ENCODE measurements around the gene ABHD17A.
A peak's percentile ranks its signal among the peaks of the same experiment; 100 is the strongest.
"Not testable (repeated sequence)": the region's sequence is repeated elsewhere in the genome, so short reads cannot be mapped to it uniquely, and the experiment has no call there.

Gene ABHD17A

DNA sequence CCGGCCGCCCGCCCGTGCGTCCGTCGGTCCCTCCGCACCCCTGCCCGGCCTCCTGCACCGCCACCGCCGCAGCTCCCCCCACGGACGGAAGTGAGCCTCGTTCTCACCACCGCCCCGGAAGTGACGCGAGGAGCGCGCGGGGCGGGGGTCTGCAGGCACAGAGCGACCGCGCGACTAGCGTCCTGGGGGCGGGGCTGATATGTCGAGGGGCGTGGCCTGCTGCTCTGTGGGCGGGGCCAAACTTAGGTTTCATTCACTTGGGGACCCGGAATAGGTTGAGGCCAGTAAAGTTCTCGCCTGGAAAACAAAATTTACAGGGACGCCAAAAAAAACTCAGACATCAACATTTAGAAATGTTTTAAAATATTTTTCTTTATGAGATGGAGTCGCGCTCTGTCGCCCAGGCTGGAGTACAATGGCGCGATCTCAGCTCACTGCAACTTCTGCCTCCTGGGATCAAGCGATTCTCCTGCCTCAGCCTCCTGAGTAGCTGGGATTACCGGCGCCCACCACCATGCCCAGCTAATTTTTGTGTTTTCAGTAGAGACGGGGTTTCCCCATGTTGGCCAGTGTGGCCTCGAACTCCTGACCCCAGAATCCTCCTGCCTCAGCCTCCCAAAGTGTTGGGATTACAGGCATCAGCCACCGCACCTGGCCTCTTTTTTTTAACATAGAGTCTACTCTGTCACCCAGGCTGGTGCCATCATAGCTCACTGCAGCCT lies at the start of gene ABHD17A:
Gene ABHD17A, minus strand, starts transcription at position 99 of the 722 bp plus-strand sequence. CDS start 3,930 bp downstream, outside the sequence.
- not testable (repeated sequence) for H3K27ac ChIP-seq (ENCODE audit: low read length)

DNA sequence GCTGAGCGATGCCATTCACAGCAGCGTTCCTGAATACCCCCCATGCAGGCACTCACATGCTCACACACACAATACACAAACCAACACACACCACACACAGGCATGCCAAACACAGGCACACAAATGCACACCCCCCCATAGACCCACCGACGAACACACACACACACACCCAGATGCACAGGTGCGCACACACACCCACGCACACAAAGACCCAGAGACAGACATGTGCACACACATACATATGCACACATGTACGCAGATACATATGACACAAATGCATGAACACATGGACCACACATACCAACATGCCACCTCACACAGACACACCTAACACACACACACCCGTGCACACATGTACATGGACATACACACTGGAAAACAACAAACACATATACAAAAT lies 48.6 kb upstream of the ABHD17A start:
- Histone ChIP-seq H3K9ac (ENCODE audit: low read depth, low read length) (no peak overlapping the region), H3K36me3 (ENCODE audit: insufficient read depth, low read depth, low read length) (no peaks in the 10 kb centered on the region)

More for the DNA sequence above, at the start of gene ABHD17A:
- not testable (repeated sequence) for H3K9me3 ChIP-seq (ENCODE audit: insufficient read depth, low read depth, low read length); H3K27me3 ChIP-seq (ENCODE audit: insufficient read depth, low read length); H3K36me3 ChIP-seq (ENCODE audit: insufficient read depth, low read depth, low read length); H3K4me1 ChIP-seq (ENCODE audit: insufficient read depth, low read length)
- peak within 1 kb of the TSS; percentile 72 for H3K9ac ChIP-seq (ENCODE audit: low read depth, low read length)
- H3K4me3 ChIP-seq (ENCODE audit: low read length), result peak within 1 kb of the TSS; percentile 82

GRCh38 chr19:1933244-1933643 lies 47.9 kb upstream of the ABHD17A start:
- Histone ChIP-seq H3K9me3 (ENCODE audit: insufficient read depth, low read depth, low read length) (peaks cover 5% of the 10 kb centered on the region; the same call in 1 of the 2 replicates), H3K36me3 (ENCODE audit: insufficient read depth, low read depth, low read length) (no peaks in the 10 kb centered on the region), H3K9ac (ENCODE audit: low read depth, low read length) (no peak overlapping the region), H3K27me3 (ENCODE audit: insufficient read depth, low read length) (no peaks in the 10 kb centered on the region; the same call in none of the 2 replicates), H3K27ac (ENCODE audit: low read length) (no peak overlapping the region), H3K4me3 (ENCODE audit: low read length) (no peak overlapping the region), H3K4me1 (ENCODE audit: insufficient read depth, low read length) (peaks cover 3% of the 10 kb centered on the region; the same call in 1 of the 2 replicates)

More for the DNA sequence above, 48.6 kb upstream of the ABHD17A start:
- Histone ChIP-seq H3K4me3 (ENCODE audit: low read length) (no peak overlapping the region), H3K27me3 (ENCODE audit: insufficient read depth, low read length) (no peaks in the 10 kb centered on the region; the same call in none of the 2 replicates), H3K27ac (ENCODE audit: low read length) (no peak overlapping the region), H3K4me1 (ENCODE audit: insufficient read depth, low read length) (peaks cover 3% of the 10 kb centered on the region; the same call in 1 of the 2 replicates), H3K9me3 (ENCODE audit: insufficient read depth, low read depth, low read length) (peaks cover 5% of the 10 kb centered on the region; the same call in 1 of the 2 replicates)

GRCh38 chr19:1932395-1932794 lies 47.1 kb upstream of the ABHD17A start:
- no peaks in the 10 kb centered on the region; the same call in none of the 2 replicates for H3K27me3 ChIP-seq (ENCODE audit: insufficient read depth, low read length)
- peaks cover 3% of the 10 kb centered on the region; the same call in 1 of the 2 replicates for H3K4me1 ChIP-seq (ENCODE audit: insufficient read depth, low read length)
- H3K9me3 ChIP-seq (ENCODE audit: insufficient read depth, low read depth, low read length), result peaks cover 5% of the 10 kb centered on the region; the same call in 1 of the 2 replicates
- no peak overlapping the region for H3K9ac ChIP-seq (ENCODE audit: low read depth, low read length)
- H3K27ac ChIP-seq (ENCODE audit: low read length), result no peak overlapping the region
- H3K36me3 ChIP-seq (ENCODE audit: insufficient read depth, low read depth, low read length), result no peaks in the 10 kb centered on the region
- no peak overlapping the region for H3K4me3 ChIP-seq (ENCODE audit: low read length)

GRCh38 chr19:1931445-1931844 lies 46.1 kb upstream of the ABHD17A start:
- no peaks in the 10 kb centered on the region; the same call in none of the 2 replicates for H3K27me3 ChIP-seq (ENCODE audit: insufficient read depth, low read length)
- no peaks in the 10 kb centered on the region for H3K36me3 ChIP-seq (ENCODE audit: insufficient read depth, low read depth, low read length)
- H3K9ac ChIP-seq (ENCODE audit: low read depth, low read length), result no peak overlapping the region
- H3K4me3 ChIP-seq (ENCODE audit: low read length), result no peak overlapping the region
- H3K4me1 ChIP-seq (ENCODE audit: insufficient read depth, low read length), result peaks cover 3% of the 10 kb centered on the region; the same call in 1 of the 2 replicates
- H3K9me3 ChIP-seq (ENCODE audit: insufficient read depth, low read depth, low read length), result peaks cover 5% of the 10 kb centered on the region; the same call in 1 of the 2 replicates
- no peak overlapping the region for H3K27ac ChIP-seq (ENCODE audit: low read length)

DNA sequence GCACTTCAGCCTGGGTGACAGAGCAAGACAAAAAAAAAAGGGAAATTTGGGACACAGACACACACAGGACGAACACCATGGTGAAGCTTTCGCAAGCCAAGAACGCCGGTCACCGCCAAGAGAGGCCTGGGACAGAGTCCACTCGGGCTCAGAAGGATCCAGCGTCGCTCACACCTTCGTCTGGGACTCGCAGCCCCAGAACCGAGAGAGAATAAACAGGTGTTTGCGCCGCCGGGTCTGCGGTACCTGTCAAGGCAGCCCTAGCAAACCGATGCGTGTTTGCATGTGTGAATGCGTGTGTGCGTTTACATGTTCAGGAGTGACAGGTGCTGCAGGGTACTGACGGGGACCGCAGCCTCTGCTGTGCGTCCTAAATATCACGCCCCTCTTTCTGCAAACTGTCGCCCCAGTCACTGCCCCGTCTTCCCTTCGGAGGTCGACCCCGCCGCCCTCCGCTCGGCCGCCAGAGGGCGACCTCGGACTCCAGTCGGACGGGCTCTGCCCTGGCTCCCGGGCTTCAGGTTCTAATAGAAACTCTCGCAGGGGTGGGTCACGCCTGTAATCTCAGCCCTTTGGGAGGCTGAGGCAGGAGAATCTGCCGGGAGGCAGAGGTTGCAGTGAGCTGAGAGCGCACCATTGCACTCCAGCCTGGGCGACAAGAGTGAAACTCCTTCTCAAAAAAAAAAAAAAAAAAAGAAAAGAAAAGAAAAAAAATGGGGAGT lies 43.9 kb upstream of the ABHD17A start:
- peaks cover 3% of the 10 kb centered on the region; the same call in 1 of the 2 replicates for H3K4me1 ChIP-seq (ENCODE audit: insufficient read depth, low read length)

GRCh38 chr19:1925544-1925943 lies 40.2 kb upstream of the ABHD17A start:
- Histone ChIP-seq H3K4me3 (ENCODE audit: low read length) (no peak overlapping the region), H3K27me3 (ENCODE audit: insufficient read depth, low read length) (no peaks in the 10 kb centered on the region; the same call in 1 of the 2 replicates), H3K27ac (ENCODE audit: low read length) (no peak overlapping the region), H3K9ac (ENCODE audit: low read depth, low read length) (no peak overlapping the region), H3K9me3 (ENCODE audit: insufficient read depth, low read depth, low read length) (no peaks in the 10 kb centered on the region), H3K4me1 (ENCODE audit: insufficient read depth, low read length) (peaks cover 3% of the 10 kb centered on the region; the same call in 1 of the 2 replicates), H3K36me3 (ENCODE audit: insufficient read depth, low read depth, low read length) (peaks cover 26% of the 10 kb centered on the region)

More for the DNA sequence above, 43.9 kb upstream of the ABHD17A start:
- no peaks in the 10 kb centered on the region; the same call in none of the 2 replicates for H3K27me3 ChIP-seq (ENCODE audit: insufficient read depth, low read length)
- no peak overlapping the region for H3K27ac ChIP-seq (ENCODE audit: low read length)
- H3K36me3 ChIP-seq (ENCODE audit: insufficient read depth, low read depth, low read length), result no peaks in the 10 kb centered on the region
- H3K9me3 ChIP-seq (ENCODE audit: insufficient read depth, low read depth, low read length), result peaks cover 5% of the 10 kb centered on the region; the same call in 1 of the 2 replicates
- peak overlapping the region; percentile 51; the same call in 1 of the 2 replicates for H3K4me3 ChIP-seq (ENCODE audit: low read length)
- no peak overlapping the region for H3K9ac ChIP-seq (ENCODE audit: low read depth, low read length)

GRCh38 chr19:1924320-1924961 lies 39.1 kb upstream of the ABHD17A start:
- no peak overlapping the region for H3K4me3 ChIP-seq (ENCODE audit: low read length)
- H3K27ac ChIP-seq (ENCODE audit: low read length), result no peak overlapping the region
- H3K36me3 ChIP-seq (ENCODE audit: insufficient read depth, low read depth, low read length), result peaks cover 35% of the 10 kb centered on the region
- H3K27me3 ChIP-seq (ENCODE audit: insufficient read depth, low read length), result no peaks in the 10 kb centered on the region; the same call in 1 of the 2 replicates
- H3K4me1 ChIP-seq (ENCODE audit: insufficient read depth, low read length), result no peaks in the 10 kb centered on the region
- H3K9me3 ChIP-seq (ENCODE audit: insufficient read depth, low read depth, low read length), result no peaks in the 10 kb centered on the region
- no peak overlapping the region for H3K9ac ChIP-seq (ENCODE audit: low read depth, low read length)

- H3K27me3 ChIP-seq (ENCODE audit: insufficient read depth, low read length), result no peaks in the 10 kb centered on the region
- no peaks in the 10 kb centered on the region for H3K4me1 ChIP-seq (ENCODE audit: insufficient read depth, low read length)
- no peak overlapping the region for H3K9ac ChIP-seq (ENCODE audit: low read depth, low read length)
- no peak overlapping the region for H3K4me3 ChIP-seq (ENCODE audit: low read length)
- H3K9me3 ChIP-seq (ENCODE audit: insufficient read depth, low read depth, low read length), result no peaks in the 10 kb centered on the region
- no peak overlapping the region for H3K27ac ChIP-seq (ENCODE audit: low read length)
- peaks cover 44% of the 10 kb centered on the region for H3K36me3 ChIP-seq (ENCODE audit: insufficient read depth, low read depth, low read length)
Observed at GRCh38 chr19:1923319-1923718, 38.0 kb upstream of the ABHD17A start.

DNA sequence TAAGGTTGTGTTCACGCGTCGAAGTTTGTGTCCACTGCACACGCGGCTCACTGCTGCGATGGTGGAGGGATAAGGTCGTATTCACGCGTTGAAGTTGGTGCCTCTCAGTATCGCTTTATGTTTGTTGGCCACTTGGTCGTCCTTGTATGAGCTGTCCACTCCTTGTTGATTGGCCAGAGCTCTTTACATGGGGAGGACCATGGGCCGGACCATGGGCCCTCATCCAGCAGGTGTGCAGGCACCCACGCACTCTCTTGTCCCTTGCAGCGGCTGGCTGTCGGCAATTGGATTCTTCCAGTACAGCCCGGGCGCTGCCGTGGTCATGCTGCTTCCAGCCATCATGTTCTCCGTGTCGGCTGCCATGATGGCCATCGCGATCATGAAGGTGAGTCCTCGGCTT lies 37.5 kb upstream of the ABHD17A start:
- H3K27ac ChIP-seq (ENCODE audit: low read length), result no peak overlapping the region
- H3K9ac ChIP-seq (ENCODE audit: low read depth, low read length), result no peak overlapping the region
- no peaks in the 10 kb centered on the region for H3K9me3 ChIP-seq (ENCODE audit: insufficient read depth, low read depth, low read length)
- H3K4me1 ChIP-seq (ENCODE audit: insufficient read depth, low read length), result no peaks in the 10 kb centered on the region
- no peaks in the 10 kb centered on the region for H3K27me3 ChIP-seq (ENCODE audit: insufficient read depth, low read length)
- no peak overlapping the region for H3K4me3 ChIP-seq (ENCODE audit: low read length)
- H3K36me3 ChIP-seq (ENCODE audit: insufficient read depth, low read depth, low read length), result peaks cover 49% of the 10 kb centered on the region

GRCh38 chr19:1921825-1922224 lies 36.5 kb upstream of the ABHD17A start:
- H3K9ac ChIP-seq (ENCODE audit: low read depth, low read length), result no peak overlapping the region
- peaks cover 53% of the 10 kb centered on the region for H3K36me3 ChIP-seq (ENCODE audit: insufficient read depth, low read depth, low read length)
- H3K27ac ChIP-seq (ENCODE audit: low read length), result no peak overlapping the region
- H3K9me3 ChIP-seq (ENCODE audit: insufficient read depth, low read depth, low read length), result no peaks in the 10 kb centered on the region
- H3K27me3 ChIP-seq (ENCODE audit: insufficient read depth, low read length), result no peaks in the 10 kb centered on the region
- H3K4me1 ChIP-seq (ENCODE audit: insufficient read depth, low read length), result no peaks in the 10 kb centered on the region
- no peak overlapping the region for H3K4me3 ChIP-seq (ENCODE audit: low read length)
